NCI-H1436 treated with DMSO at 0.1 percent for 48 hours (cell line): Measurements from ENCODE around the gene TPGS1.

Source experiments
- DNase-seq: peaks from one replicate; lab custom pipeline; 2025; lab: John Stamatoyannopoulos, UW

Gene TPGS1

GRCh38 chr19:539429-540030 is 32.2 kb downstream of the TPGS1 start:
- no peak for DNase-seq

GRCh38 chr19:540867-541637 is 33.8 kb downstream of the TPGS1 start:
- DNase-seq = no peak

- DNase-seq = no peak
Measured at GRCh38 chr19:541699-542098, 34.4 kb downstream of the TPGS1 start.

DNA sequence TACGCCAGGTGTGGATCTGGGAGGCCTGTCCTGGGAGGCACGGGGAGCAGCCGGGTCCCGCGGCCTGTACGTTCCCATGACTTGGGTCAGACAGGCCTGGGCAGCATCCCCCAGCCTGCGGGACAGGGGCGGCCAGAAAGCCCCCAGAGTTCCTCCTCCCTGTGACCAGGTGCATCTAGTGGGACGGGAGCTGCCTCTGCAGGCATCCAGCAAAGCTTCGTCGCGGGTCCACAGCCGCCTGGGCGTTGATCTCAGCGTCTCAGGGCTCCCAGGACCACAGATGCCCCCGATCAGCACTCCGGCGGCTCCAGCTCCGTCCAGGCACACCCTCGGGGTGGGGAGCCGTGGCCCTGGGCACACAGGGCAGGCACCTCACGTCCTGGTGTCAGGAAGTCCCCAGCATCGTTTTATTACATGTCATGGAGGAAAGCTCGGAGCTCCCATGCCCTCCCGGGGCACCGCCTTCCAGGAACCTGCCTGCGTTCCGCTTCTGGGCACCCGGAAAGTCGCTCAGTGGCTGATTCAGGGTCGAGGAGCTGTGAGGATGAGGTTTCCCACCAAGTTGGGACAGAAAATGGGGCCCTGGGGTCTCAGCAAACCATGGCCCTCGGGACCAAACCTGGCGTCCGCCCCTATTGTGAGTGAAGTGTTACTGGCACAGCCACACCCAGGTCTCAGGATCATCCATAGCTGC is 35.0 kb downstream of the TPGS1 start:
- no peak for DNase-seq

GRCh38 chr19:543910-544608 is 36.8 kb downstream of the TPGS1 start, which contains the start of gene GZMM:
TSS of gene GZMM (plus strand) at chr19:544053. CDS start at chr19:544072, 19 bp downstream.
- no peak for DNase-seq

DNA sequence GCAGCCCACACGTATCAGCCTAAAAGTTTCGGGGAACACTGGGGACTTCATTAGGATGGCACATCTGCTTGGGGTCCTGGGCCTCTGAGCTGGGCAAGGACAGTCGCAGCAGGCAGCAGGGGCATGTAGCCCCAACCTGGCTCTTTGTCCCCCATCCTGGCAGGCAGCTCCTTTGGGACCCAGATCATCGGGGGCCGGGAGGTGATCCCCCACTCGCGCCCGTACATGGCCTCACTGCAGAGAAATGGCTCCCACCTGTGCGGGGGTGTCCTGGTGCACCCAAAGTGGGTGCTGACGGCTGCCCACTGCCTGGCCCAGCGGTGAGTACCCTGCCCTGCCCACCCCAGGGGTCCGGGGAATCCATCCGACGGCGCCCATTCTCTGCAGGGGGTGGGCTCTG is 39.8 kb downstream of the TPGS1 start:
- DNase-seq = no peak

GRCh38 chr19:547836-548720 is 40.8 kb downstream of the TPGS1 start:
- DNase-seq = no peak

DNA sequence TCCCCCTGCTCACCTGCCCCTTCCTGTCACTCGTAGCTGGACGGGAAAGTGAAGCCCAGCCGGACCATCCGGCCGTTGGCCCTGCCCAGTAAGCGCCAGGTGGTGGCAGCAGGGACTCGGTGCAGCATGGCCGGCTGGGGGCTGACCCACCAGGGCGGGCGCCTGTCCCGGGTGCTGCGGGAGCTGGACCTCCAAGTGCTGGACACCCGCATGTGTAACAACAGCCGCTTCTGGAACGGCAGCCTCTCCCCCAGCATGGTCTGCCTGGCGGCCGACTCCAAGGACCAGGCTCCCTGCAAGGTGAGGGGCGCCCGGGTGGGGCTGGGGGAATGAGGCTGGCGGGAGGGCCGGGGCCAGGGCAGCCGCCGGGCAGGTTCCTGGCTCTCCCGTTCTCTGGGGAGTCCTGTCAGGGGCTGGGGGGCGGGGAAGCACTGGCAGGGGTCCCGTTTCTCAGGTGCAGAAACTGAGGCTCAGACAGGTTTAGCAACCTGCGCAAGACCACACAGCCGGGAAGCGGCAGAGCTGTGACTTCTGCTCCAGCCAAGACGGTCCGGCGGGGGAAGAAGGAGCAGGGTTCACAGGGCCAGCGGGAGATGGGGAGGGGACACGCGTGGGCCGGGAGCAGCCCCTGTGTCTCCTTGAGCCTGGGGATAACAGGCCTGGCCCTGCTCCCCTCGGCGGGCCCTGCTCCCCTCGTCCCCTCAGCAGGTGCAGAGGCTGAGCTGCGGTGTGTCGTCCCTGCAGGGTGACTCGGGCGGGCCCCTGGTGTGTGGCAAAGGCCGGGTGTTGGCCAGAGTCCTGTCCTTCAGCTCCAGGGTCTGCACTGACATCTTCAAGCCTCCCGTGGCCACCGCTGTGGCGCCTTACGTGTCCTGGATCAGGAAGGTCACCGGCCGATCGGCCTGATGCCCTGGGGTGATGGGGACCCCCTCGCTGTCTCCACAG is 41.9 kb downstream of the TPGS1 start:
- DNase-seq = no peak

GRCh38 chr19:554817-555216 is 47.5 kb downstream of the TPGS1 start:
- DNase-seq = no peak

DNA sequence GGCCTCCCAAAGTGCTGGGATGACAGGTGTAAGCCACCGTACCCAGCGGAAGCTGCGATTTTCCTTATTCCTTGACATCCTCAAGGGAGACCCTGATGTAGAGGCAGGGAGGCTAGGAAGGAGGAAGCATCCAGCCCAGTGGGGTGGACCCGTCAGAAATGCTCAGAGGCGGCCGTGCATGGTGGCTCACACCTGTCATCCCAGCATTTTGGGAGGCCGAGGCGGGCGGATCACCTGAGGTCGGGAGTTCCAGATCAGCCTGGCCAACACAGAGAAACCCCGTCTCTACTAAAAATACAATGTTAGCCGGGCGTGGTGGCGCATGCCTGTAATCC is 48.1 kb downstream of the TPGS1 start:
- no peak for DNase-seq

DNA sequence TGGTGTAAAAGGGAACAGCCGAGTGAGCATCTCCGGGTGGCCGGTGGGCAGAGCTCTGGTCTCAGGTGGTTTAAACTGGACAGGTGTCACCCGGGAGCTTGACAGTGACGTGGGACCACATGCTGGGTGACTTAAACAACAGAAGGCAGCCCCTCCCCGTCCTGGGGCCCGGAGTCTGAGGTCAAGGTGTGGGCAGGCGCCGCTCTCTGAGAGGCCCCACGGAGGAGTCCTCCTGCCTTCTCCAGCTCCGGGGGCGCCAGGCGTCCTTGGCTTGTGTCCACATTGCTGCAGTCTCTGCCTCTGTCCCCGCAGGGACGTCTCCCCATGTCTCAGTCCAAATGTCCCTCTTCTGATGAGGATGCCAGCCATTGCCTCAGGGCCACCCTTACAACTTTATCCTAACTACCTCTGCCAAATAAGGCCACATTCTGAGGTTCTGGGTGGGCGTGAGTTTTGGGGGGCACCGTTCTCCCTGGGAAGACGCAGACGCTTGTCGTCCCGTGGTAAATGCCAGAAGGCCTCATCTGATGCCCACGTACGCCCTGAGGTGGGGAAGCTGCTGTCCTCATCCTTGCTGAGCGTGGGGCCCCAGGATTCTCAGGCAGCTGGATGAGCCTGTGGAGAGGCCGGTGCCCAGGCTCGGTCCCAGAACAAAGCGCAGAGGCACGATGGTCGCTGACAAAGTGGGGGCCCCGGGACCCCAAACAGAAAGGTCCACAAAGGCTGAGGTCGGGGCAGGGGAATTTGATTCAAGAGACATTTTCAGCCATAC is 49.5 kb downstream of the TPGS1 start:
- DNase-seq = no peak

GRCh38 chr19:558770-559439 is 51.6 kb downstream of the TPGS1 start:
- no peak for DNase-seq

DNA sequence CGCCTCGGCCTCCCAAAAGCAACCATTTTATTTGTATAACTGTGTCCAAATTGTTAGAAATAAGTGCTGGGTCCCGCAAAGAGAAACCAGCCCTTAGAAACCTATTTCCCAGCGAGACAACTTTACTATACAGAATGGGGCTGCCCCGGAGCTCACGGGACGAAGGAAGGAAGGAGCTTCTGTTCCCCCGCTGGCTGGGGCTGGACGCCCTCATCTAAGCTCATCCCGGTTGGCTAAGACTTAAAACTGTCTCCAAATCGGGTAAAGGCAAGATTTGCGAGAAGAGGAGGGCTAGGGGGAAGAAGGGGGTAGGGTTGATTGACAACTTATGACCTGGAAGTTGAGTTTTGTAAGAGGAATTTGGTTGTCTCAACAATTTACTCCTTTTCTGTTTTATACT is 52.8 kb downstream of the TPGS1 start:
- DNase-seq = no peak

DNA sequence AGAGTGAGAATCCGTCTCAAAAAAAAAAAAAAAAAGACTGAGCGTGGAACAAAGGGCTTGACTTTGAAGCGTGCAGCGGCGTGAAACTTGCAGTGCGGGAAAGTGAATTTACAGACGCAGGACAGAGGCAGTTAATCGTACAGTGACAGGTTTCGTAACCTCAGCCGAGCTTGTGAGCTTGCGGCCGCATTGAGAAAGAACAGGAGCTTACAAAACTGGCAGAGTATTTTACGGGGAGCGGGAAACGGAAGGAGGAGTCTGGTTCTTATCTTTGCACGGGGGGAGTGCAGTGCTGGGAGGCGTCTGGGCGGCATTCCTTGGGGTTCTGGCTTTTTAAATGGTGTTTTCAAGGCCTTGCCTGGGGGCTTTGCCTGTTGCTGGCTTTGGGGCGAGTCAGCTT is 59.1 kb downstream of the TPGS1 start:
- DNase-seq = no peak

GRCh38 chr19:566844-567243 is 59.5 kb downstream of the TPGS1 start:
- DNase-seq = no peak

DNA sequence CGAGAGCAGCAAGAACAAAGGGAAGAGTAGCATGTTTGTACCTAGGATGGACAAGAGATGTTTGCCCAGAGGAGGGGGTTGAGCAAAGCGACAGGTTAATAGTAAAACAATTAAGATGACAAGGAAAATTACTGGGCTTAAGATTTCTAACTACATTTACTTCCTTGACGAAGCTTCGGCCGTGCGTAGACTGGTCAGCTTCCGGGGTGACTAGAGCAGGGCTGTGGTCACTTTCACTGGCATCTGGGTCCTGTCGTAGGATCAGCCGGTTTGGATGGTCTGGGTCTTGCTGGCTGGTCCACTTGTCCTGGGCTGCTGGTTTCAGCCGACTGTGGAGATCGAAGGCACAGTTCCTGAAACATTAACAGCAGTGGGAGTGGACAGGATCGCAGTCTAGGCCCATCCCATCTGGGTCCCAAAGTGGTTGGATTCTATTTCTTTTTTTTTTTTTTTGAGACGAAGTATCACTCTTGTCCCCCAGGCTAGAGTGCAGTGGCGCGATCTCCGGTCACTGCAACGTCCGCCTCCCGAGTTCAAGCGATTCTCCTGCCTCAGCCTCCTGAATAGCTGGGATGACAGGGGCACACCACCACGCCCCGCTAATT is 60.1 kb downstream of the TPGS1 start:
- DNase-seq = no peak
